GM12872 (cell line): ENCODE results near the gene WDR74.

Experiments
- CTCF ChIP-seq: IDR thresholded peaks from 3 replicates; pipeline ENCODE4 v1.5.1; 2011; ENCODE audit warnings: low read depth, mild to moderate bottlenecking, low read length, moderate library complexity; ENCODE audit not compliant: insufficient read depth

Gene WDR74

GRCh38 chr11:62839050-62839945, at the start of gene WDR74:
Gene WDR74 (minus strand): TSS chr11:62839590. CDS start chr11:62839570, 20 bp downstream.
- TF ChIP-seq CTCF: no peak

GRCh38 chr11:62889126-62889483, 49.7 kb upstream of the WDR74 start:
- TF ChIP-seq CTCF: no peak

GRCh38 chr11:62888406-62888805, 49.0 kb upstream of the WDR74 start:
- TF ChIP-seq CTCF: no peak

GRCh38 chr11:62885137-62885750, 45.9 kb upstream of the WDR74 start:
- TF ChIP-seq CTCF: no peak

GRCh38 chr11:62883673-62884072, 44.3 kb upstream of the WDR74 start:
- no peak for TF ChIP-seq CTCF

- no peak for TF ChIP-seq CTCF
Observed at GRCh38 chr11:62882788-62883501, 43.6 kb upstream of the WDR74 start.

- TF ChIP-seq CTCF: no peak
Observed at GRCh38 chr11:62882431-62882749, 43.0 kb upstream of the WDR74 start.
